Measurements from ENCODE around the gene CNTNAP2. TPM values are rescaled to one million over a fixed set of nuclear protein-coding genes. Genes with fewer than 3 reads are reported as not detected.
"Not testable (repeated sequence)": the region's sequence is repeated elsewhere in the genome, so short reads cannot be mapped to it uniquely, and the experiment has no call there.

Gene CNTNAP2
- polyA plus RNA-seq, 4 donors: 0.54 to 10.1 (median 2.6) TPM

GRCh38 chr7:148462774-148463173 lies 2346.2 kb downstream of the CNTNAP2 start:
- H3K4me3 ChIP-seq (ENCODE audit: low read depth in 1 of 3, low read length in 3 of 3); H3K36me3 ChIP-seq (ENCODE audit: control insufficient read depth in 3 of 3, insufficient read depth in 2 of 3, low read depth in 1 of 3, low read length in 3 of 3); H3K9me3 ChIP-seq (ENCODE audit: control insufficient read depth in 2 of 2, insufficient read depth in 1 of 2, low read depth in 1 of 2, low read length in 1 of 2); H3K27me3 ChIP-seq (ENCODE audit: control insufficient read depth in 3 of 3, insufficient read depth in 3 of 3, low read length in 3 of 3); FAIRE-seq; H3K27ac ChIP-seq (ENCODE audit: low read depth in 1 of 3, low read length in 2 of 3): not testable (repeated sequence)
- peaks cover 0 to 10% (median 0%) of the 10 kb centered on the region in 3 donors for H3K4me1 ChIP-seq (ENCODE audit: control insufficient read depth in 3 of 3, insufficient read depth in 2 of 3, low read depth in 1 of 3, low read length in 2 of 3)
- 22 to 67% (median 48%) methylated on average over 9 of the region's 9 CpGs for WGBS, 3 donors
- DNase-seq: peak; percentile 42 to 83

GRCh38 chr7:148463210-148463609 lies 2346.6 kb downstream of the CNTNAP2 start:
- no peak for FAIRE-seq
- no peaks in the 10 kb centered on the region for H3K27me3 ChIP-seq (ENCODE audit: control insufficient read depth in 3 of 3, insufficient read depth in 3 of 3, low read length in 3 of 3)
- H3K36me3 ChIP-seq (ENCODE audit: control insufficient read depth in 3 of 3, insufficient read depth in 2 of 3, low read depth in 1 of 3, low read length in 3 of 3): no peaks in the 10 kb centered on the region
- H3K4me3 ChIP-seq (ENCODE audit: low read depth in 1 of 3, low read length in 3 of 3): no peak overlapping the region
- WGBS, 3 donors: 85 to 96% (median 95%) methylated on average over 4 of the region's 4 CpGs
- no peak for DNase-seq
- H3K27ac ChIP-seq (ENCODE audit: low read depth in 1 of 3, low read length in 2 of 3): no peak overlapping the region
- H3K9me3 ChIP-seq (ENCODE audit: control insufficient read depth in 2 of 2, insufficient read depth in 1 of 2, low read depth in 1 of 2, low read length in 1 of 2): peaks cover 0 to 2% of the 10 kb centered on the region in 2 donors
- peaks cover 0 to 10% (median 0%) of the 10 kb centered on the region in 3 donors for H3K4me1 ChIP-seq (ENCODE audit: control insufficient read depth in 3 of 3, insufficient read depth in 2 of 3, low read depth in 1 of 3, low read length in 2 of 3)

GRCh38 chr7:148464947-148465346 lies 2348.3 kb downstream of the CNTNAP2 start:
- H3K4me1 ChIP-seq (ENCODE audit: control insufficient read depth in 3 of 3, insufficient read depth in 2 of 3, low read depth in 1 of 3, low read length in 2 of 3): peaks cover 0 to 10% (median 0%) of the 10 kb centered on the region in 3 donors
- H3K9me3 ChIP-seq (ENCODE audit: control insufficient read depth in 2 of 2, insufficient read depth in 1 of 2, low read depth in 1 of 2, low read length in 1 of 2): peaks cover 0 to 2% of the 10 kb centered on the region in 2 donors
- DNase-seq (no peak), FAIRE-seq (no peak)
- no peak overlapping the region for H3K4me3 ChIP-seq (ENCODE audit: low read depth in 1 of 3, low read length in 3 of 3)
- 94 to 98% (median 96%) methylated on average over 7 of the region's 7 CpGs for whole genome bisulfite sequencing, 3 donors
- H3K27me3 ChIP-seq (ENCODE audit: control insufficient read depth in 3 of 3, insufficient read depth in 3 of 3, low read length in 3 of 3): no peaks in the 10 kb centered on the region
- no peaks in the 10 kb centered on the region for H3K36me3 ChIP-seq (ENCODE audit: control insufficient read depth in 3 of 3, insufficient read depth in 2 of 3, low read depth in 1 of 3, low read length in 3 of 3)
- no peak overlapping the region for H3K27ac ChIP-seq (ENCODE audit: low read depth in 1 of 3, low read length in 2 of 3)

- not testable (repeated sequence) for H3K27ac ChIP-seq (ENCODE audit: low read depth in 1 of 3, low read length in 2 of 3); FAIRE-seq; DNase-seq; H3K4me3 ChIP-seq (ENCODE audit: low read depth in 1 of 3, low read length in 3 of 3); H3K36me3 ChIP-seq (ENCODE audit: control insufficient read depth in 3 of 3, insufficient read depth in 2 of 3, low read depth in 1 of 3, low read length in 3 of 3); H3K27me3 ChIP-seq (ENCODE audit: control insufficient read depth in 3 of 3, insufficient read depth in 3 of 3, low read length in 3 of 3); H3K9me3 ChIP-seq (ENCODE audit: control insufficient read depth in 2 of 2, insufficient read depth in 1 of 2, low read depth in 1 of 2, low read length in 1 of 2)
- WGBS, 3 donors: 94 to 98% (median 97%) methylated on average over 14 to 15 of the region's 15 CpGs
- H3K4me1 ChIP-seq (ENCODE audit: control insufficient read depth in 3 of 3, insufficient read depth in 2 of 3, low read depth in 1 of 3, low read length in 2 of 3): peaks cover 0 to 10% (median 0%) of the 10 kb centered on the region in 3 donors
Measured at GRCh38 chr7:148465441-148465840, 2348.8 kb downstream of the CNTNAP2 start.

- peaks cover 0 to 10% (median 0%) of the 10 kb centered on the region in 3 donors for H3K4me1 ChIP-seq (ENCODE audit: control insufficient read depth in 3 of 3, insufficient read depth in 2 of 3, low read depth in 1 of 3, low read length in 2 of 3)
- DNase-seq (no peak), FAIRE-seq (no peak)
- no peak overlapping the region for H3K4me3 ChIP-seq (ENCODE audit: low read depth in 1 of 3, low read length in 3 of 3)
- H3K9me3 ChIP-seq (ENCODE audit: control insufficient read depth in 2 of 2, insufficient read depth in 1 of 2, low read depth in 1 of 2, low read length in 1 of 2): peaks cover 0 to 2% of the 10 kb centered on the region in 2 donors
- H3K27ac ChIP-seq (ENCODE audit: low read depth in 1 of 3, low read length in 2 of 3): no peak overlapping the region
- no peaks in the 10 kb centered on the region for H3K27me3 ChIP-seq (ENCODE audit: control insufficient read depth in 3 of 3, insufficient read depth in 3 of 3, low read length in 3 of 3)
- H3K36me3 ChIP-seq (ENCODE audit: control insufficient read depth in 3 of 3, insufficient read depth in 2 of 3, low read depth in 1 of 3, low read length in 3 of 3): no peaks in the 10 kb centered on the region
- WGBS, 3 donors: 82 to 88% (median 88%) methylated on average over 3 of the region's 3 CpGs
Measured at GRCh38 chr7:148466120-148466519, 2349.5 kb downstream of the CNTNAP2 start.

- H3K36me3 ChIP-seq (ENCODE audit: control insufficient read depth in 3 of 3, insufficient read depth in 2 of 3, low read depth in 1 of 3, low read length in 3 of 3): no peaks in the 10 kb centered on the region
- no peaks in the 10 kb centered on the region for H3K9me3 ChIP-seq (ENCODE audit: control insufficient read depth in 2 of 2, insufficient read depth in 1 of 2, low read depth in 1 of 2, low read length in 1 of 2)
- no peak overlapping the region for H3K4me3 ChIP-seq (ENCODE audit: low read depth in 1 of 3, low read length in 3 of 3)
- DNase-seq (no peak), FAIRE-seq (no peak)
- no peak overlapping the region for H3K27ac ChIP-seq (ENCODE audit: low read depth in 1 of 3, low read length in 2 of 3)
- no peaks in the 10 kb centered on the region for H3K27me3 ChIP-seq (ENCODE audit: control insufficient read depth in 3 of 3, insufficient read depth in 3 of 3, low read length in 3 of 3)
- H3K4me1 ChIP-seq (ENCODE audit: control insufficient read depth in 3 of 3, insufficient read depth in 2 of 3, low read depth in 1 of 3, low read length in 2 of 3): peaks cover 0 to 3% (median 0%) of the 10 kb centered on the region in 3 donors
- WGBS, 3 donors: 84 to 95% (median 89%) methylated on average over 7 of the region's 7 CpGs
Measured at GRCh38 chr7:148468700-148469098, 2352.1 kb downstream of the CNTNAP2 start.

All from small intestine (tissue), 7 donors.